Stimulated activated CD8-positive, alpha-beta memory T cell treated with anti-CD3 and anti-CD28 coated beads, Interleukin-12 subunit alpha, Interleukin-12 subunit beta, amount 100 ng/mL, for 24 hours (primary cell): ENCODE results near the gene LAMA4.
A peak's percentile ranks its signal among the peaks of the same experiment; 100 is the strongest.

Experiments used
- DNase-seq: peaks from one replicate; pipeline ENCODE4 v3.0.0-alpha.2; 2020; ENCODE audit errors: extremely low read depth

LAMA4 gene, protein sequence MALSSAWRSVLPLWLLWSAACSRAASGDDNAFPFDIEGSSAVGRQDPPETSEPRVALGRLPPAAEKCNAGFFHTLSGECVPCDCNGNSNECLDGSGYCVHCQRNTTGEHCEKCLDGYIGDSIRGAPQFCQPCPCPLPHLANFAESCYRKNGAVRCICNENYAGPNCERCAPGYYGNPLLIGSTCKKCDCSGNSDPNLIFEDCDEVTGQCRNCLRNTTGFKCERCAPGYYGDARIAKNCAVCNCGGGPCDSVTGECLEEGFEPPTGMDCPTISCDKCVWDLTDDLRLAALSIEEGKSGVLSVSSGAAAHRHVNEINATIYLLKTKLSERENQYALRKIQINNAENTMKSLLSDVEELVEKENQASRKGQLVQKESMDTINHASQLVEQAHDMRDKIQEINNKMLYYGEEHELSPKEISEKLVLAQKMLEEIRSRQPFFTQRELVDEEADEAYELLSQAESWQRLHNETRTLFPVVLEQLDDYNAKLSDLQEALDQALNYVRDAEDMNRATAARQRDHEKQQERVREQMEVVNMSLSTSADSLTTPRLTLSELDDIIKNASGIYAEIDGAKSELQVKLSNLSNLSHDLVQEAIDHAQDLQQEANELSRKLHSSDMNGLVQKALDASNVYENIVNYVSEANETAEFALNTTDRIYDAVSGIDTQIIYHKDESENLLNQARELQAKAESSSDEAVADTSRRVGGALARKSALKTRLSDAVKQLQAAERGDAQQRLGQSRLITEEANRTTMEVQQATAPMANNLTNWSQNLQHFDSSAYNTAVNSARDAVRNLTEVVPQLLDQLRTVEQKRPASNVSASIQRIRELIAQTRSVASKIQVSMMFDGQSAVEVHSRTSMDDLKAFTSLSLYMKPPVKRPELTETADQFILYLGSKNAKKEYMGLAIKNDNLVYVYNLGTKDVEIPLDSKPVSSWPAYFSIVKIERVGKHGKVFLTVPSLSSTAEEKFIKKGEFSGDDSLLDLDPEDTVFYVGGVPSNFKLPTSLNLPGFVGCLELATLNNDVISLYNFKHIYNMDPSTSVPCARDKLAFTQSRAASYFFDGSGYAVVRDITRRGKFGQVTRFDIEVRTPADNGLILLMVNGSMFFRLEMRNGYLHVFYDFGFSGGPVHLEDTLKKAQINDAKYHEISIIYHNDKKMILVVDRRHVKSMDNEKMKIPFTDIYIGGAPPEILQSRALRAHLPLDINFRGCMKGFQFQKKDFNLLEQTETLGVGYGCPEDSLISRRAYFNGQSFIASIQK (N-terminal part only)

DNA sequence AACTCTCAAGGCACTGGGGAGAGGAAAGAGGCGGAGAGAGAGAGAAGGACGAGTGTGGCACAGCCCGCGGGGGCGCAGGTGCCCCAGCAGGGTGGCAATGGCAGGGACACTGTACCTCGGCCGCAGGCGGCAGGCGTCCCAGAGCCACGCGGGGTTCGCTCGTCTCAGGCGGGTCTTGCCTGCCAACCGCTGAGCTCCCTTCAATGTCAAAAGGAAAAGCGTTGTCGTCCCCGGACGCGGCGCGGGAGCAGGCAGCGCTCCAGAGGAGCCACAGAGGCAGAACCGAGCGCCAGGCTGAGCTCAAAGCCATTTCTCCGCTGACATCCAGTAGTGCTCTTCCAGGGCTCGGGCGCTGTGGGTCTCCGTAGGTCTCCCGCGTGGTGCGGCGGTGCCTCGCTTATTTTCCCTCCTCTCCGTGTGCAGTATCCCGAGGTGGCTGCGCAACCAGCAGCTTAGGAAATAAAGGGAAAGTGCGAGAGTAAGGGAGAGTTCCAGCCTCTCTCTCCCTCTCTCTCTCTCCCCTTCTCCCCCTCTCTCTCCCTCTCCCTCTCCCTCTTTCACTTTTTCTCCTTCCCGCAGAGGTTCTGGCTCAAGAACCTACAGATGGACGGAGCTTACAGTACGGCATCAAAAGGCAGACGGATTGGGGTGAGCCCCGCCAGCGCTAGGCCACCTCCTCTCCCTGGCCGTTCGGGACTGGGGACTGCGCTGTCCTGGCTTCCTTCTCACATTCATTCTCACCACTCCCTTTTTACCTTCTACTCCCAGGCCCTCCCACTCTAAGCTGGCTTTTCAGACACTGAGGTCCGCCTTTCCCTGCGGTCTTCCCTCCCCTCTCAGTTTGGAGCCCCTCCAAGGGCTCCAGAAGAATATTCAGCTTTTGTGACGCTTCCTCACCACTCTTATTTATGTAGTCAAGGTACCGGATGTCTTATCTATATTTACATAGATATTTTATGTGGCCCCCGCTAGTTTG is at the start of gene LAMA4:
TSS of gene LAMA4 (minus strand) at position 727 of the 976 bp plus-strand sequence. CDS start at position 310, 417 bp downstream.
- no peak for DNase-seq

DNA sequence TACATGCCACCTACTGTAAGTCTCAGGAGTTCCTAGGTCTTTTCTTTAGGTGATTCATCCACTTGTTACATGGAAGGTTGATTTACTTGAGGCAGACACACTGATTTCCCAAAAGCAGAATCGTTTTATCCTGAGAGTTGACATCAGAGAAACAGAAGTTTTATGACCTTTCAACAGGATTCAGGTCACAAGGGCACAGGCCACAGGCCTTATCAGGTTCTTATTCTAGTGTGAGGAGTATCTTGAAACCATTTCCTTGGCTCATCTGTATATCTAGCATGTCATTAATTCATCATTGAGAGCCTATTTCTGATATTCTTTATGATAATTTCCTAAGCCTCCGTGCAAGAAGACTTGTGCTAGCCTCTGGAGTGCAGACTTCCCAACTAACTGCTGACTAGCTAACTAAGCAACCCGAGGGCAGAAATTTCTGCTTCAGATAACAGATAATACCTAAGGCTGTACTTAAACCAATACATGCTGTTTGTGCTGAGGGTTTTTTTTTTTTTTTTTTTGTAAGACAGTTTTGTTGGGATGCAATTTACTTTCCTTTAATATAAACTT is 47.9 kb upstream of the LAMA4 start:
- no peak for DNase-seq

DNA sequence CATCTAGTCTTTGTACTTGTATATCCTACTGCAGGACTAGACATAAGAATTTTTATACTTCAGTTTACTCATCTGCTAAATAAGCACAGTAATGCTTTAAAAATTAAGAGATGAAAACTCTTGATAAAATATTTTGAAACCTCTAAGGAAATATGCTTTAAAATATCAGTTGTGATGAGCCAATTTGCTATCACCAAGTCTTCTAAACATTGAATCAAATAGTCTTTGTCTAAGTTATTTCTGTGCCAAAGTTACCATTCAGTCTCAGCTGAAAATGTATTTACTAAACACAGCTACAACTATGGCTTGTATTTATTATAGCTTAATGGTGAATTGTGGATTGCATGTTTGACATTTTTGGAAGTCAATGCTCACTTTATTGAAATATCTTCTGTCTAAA is 46.5 kb upstream of the LAMA4 start:
- DNase-seq, result no peak

DNA sequence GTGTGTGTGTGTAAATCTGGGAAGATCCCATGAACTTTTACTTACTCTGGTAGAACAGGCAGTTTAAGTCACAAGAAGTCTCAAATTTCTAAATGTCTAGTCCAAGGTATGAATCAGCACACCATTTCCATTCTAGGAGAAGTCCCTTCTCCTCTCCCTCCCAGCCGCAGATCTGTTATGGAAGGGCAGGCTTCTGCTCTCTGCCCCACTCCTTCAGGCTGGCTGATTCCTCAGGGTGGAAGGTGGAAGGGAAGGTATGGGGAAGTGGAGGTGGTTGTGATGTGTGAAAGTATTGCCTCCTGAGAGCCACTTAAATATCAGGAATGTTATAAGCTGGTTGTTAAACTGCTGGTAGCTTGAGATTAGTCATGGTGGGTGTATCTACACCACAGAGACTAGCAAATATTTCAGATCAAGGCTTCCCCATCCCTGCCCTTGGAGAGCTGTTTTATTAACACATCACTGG is 44.5 kb upstream of the LAMA4 start:
- no peak for DNase-seq

DNA sequence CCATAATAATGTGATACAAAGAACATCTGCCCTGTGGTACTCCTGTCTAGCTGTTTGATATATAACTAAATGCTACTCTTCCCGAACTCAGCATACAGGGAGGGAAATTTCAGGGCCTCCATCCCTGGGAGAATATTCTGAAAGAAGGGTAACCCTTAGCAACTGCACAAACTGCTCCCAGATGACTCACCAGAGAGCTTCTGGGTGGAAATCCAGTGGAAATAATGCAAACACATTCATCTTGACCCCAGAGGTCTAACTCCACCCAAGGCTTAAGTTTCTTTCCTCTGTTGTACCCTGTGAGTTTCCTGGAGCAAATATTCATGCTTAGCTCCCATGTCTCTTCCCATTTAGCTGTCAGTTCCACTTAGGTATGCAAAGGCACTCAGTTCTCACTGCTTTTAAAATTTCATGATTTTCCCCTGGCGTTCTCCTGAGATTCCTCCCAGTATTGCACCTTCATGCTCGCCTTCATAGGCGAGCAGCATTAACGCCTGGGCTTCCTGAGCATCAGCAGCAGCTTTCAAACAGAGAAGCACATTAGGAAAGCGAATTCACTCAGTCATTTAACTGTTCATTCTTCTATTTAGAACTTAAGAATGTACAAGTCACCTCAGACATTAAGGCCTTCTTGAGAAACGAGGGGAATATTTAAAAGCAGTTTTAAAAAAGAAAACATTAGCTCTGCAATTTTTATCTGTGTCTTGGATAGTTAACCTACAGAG is 43.8 kb upstream of the LAMA4 start:
- no peak for DNase-seq

DNA sequence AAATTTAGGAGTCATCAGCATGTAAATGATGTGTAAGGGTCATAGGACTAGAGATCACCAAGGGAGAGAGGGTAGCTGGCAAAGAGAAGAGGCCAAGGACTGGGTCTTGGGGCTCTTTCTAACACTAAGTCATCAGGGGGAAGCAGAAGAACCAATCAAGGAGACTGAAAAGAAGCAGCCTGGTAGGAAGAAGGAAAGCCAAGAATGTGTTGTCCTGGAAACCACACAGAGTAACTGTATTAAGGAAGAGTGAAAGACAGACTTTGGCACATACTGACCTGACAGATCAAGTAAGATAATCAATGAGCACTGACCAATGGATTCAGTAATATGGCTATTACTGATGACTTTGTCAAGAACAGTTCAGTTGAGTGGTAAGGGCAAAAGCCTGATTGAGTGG is 42.3 kb upstream of the LAMA4 start:
- no peak for DNase-seq

DNA sequence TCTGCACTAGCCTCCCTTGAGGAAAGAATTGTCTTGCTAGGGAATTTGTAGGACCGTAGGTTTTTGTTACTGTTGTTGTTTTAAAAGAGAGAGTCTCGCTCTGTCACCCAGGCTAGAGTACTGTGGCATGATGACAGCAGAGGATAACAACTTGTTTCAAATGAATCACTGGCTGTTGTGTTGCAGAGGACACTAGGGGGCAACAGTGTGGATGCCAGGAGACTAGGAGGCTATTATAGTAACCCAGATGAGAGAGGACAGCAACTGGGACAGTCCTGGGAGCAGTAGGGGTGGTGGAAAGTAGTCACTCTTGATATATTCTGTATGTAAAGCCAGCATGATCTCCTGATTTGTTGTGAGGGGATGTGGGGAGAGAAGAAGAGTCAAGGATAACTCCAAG is 41.8 kb upstream of the LAMA4 start:
- DNase-seq, result no peak

DNA sequence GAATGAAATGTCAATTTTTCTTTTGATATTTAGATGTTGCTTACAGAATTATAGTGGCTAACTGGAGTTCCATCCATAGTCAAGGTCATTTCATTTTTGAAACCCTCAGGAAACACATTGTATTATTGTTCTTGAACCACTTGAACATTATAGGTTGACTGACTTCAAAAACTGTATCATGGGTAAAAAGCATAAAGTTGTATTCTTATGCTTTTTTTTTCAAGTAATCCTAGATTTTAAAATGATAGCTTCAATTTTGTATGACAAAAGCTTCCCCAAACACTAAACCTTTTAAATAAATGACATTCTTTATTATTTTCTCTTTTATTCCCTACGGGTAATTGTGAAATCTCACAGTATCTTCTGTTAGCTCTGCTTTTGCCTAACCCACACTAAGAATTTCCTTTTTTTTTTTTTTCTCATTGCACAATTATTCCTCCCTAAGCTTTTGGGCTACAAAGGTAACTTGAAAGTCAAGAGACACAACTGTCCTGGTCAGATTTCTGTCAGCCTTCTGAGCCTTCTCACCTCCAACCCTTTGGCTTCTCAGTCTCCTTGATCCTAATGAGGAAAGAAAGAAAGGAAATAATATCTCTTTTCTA is 36.9 kb upstream of the LAMA4 start:
- DNase-seq, result no peak

DNA sequence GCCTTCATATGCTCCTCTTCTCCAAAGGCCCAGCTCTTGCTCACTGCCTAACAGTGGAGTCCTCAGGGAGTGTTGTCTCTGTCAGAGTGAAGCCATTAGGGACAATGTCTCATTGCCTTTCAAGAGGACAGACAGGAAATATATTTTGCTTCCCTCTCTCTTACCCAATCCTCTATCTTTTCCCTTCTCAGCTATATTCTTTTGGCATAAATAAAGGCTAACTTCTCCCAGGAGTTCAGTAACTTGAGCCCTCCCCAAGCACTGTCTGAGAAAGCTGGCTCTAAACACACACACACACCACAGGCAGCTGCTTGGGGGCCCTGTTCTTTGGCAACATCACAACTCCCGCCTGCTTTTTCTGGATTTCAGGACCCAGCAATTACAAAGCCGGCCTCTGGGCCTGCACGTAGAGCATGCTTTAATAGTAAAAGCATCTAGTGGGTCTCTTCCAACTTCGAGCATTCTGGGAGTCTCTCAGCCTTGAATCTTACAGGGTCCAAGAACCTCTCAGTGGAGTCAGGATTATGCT is 34.7 kb upstream of the LAMA4 start:
- DNase-seq, result no peak

DNA sequence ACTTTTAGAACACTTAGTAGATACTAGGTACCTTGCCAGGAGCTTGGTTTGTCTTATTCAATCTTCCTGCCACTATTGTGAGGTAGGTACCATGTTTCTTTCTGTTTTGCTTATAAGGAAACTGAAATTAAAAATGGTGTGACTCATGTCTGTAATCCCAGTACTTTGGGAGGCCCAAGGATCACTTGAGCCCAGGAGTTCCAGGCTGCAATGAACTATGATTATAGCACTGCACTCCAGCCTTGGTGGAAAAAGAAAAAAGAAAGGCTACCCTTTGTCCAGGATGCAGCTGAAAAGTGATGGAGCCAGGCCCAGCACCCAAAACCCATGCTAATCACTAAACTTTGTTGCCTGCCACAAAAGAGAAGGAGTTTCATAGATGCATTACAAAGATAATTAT is 34.1 kb upstream of the LAMA4 start:
- no peak for DNase-seq

DNA sequence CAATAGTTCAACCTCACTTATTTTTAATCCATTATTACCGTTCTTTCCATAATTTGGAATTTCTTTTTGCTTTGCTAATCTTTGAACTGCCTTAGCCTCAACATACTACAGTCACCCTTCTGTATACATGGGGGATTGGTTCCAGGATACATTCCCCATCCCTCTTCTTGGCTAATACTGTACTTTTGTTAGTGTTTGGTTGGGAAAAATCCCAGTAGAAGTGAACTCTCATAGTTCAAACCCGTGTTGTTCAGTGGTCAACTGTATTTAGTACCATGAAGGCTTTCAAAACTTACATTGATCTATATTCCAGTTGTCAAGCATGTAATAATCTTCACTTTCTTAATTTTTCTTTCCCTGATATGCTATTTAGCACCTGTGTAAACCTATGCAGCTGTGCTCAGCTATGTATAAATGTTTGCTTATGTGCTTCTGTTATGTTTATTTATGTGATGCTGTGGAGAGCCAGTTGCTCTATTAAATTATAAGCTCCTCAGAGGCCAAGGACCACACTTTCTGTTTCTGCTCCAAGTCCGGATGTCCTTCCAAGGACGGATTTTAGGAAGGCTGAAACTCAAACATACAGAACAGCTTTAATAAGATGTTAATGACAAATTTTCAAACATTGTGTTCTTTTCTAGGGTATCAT is 33.3 kb upstream of the LAMA4 start:
- no peak for DNase-seq

DNA sequence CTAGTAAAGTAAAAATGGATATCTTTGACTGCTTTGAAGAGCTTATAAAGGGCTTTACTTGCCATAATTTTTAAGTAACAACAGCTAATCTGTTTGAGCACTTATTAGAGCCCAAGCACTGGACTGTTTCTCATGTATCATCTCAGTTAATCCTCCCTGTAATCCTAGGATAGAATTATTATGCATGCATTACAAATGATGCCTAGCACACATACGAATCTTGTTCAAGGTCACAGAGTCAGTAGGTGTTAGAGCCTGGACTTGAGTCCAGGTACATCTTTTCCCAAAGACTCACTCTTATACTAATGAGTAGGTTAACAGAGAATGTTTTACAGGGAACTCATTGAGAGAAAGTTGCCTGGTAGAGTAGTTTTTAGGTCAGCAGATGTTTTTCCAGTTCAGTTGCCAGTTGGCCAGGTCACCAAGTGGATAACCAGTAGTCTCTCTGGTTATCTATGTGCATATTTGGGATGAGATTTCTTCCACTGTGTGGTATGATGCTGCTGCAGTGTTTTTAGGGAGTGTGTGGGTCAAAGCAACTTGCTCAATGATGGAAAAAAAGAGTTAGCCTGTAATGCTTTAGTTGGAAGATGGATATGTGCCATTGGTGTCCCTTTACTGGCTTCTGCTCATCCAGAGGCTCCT is 32.3 kb upstream of the LAMA4 start:
- DNase-seq, result no peak

DNA sequence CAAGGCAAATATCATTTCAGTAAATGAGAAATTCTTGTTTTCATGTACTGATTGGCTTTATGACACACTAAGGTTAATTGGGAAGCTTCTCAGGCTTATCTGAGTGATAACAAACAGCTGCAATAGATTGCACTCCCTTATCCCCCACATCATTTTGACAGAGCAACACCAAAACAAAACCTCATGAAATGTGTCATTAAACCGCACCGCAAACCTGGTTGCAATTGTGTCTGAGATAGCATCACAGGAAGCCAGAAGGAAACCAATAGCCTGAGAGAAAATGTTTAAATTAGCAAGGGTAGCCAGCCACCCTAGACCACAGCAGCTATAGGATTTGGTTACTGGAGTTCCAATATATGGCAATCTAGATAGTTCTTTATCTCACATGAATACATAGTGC is 31.6 kb upstream of the LAMA4 start:
- peak; percentile 8 for DNase-seq

DNA sequence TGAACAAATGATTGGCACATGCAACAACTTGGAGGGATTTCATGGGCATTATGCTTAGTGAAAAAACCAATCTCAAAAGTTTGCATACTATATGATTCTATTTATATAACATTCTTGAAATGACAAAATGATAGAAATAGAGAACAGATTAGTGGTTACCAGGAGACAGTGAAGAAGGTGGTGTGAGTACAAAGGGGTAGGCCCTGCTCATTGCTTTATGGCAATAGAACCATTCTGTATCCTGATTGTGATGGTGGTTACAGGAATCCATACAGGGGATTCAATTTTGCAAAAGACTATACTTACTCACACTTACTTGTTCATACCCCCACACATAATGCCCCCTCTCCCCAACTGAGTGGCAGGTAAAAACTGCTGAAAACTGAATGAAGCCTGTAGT is 30.2 kb upstream of the LAMA4 start:
- DNase-seq, result no peak

DNA sequence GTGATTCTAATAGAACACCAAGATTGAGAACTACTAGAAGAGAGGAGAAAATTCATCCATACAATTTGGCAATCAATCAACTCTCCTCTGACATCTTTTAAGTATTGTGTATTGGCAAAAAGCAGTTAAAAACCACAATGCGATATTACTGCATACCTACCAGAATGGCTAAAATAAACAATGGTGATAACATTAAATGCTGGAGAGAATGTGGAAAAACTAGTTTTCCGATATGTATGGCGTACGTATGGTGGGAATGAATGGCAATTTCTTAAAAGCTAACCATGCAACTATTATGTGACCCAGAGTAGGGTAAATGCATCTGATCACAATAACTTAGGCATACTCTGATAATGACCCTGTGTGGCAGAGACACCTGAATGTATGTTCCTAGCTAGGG is 29.3 kb upstream of the LAMA4 start:
- DNase-seq, result no peak

DNA sequence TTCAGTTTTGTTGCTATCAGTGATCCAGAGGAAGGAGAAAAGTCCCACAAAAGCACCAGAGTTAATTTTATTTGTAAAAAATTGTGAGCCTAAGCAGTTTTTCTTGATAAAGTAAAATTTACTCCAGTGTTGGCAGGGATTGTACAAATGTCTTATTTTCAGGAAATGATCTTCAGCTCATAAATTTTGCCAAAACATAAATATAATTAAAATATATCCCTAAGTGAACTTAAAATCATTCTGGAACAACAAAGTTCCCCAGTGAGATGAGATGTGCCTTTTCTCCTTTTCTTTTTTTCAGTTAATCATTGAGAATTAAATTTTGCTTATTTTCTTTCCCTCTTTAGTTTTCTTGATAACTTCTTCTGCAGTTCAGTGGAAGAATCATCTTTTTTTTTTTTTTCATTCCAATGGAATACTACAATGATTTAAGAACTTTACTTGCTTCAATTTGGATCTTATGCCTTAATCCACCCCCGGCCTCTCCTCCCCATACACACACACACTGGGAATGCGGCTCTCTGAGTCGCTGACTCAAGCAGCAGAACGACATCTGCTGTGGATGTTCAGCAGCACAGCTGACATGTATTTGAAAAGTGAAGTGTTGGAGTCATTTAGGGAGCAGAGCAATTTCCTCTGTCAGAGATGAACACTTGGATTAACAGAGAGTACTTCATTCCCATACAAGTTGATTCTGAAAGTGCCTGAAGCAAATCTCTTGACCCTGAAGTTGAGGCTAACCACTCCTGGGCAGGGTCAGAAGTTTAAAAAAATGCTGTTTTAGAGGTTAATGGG is 27.7 kb upstream of the LAMA4 start:
- no peak for DNase-seq
